IMR-90 (cell line): Measurements from ENCODE around the gene GALK1.

Experiments
- CEBPB ChIP-seq: IDR thresholded peaks from 2 replicates; pipeline ENCODE4 v1.6.1; 2012; ENCODE audit warnings: low read depth, low read length, improper control_type of control experiment
- CTCF ChIP-seq: conservative IDR thresholded peaks from 2 replicates; pipeline ENCODE4 v1.5.1; 2012; ENCODE audit warnings: mild to moderate bottlenecking, low read depth, low read length, improper control_type of control experiment
- MAZ ChIP-seq: IDR thresholded peaks from 2 replicates; pipeline ENCODE4 v1.6.1; 2012; ENCODE audit warnings: low read depth, mild to moderate bottlenecking, low read length, improper control_type of control experiment, moderate library complexity, borderline replicate concordance
- POLR2A ChIP-seq: IDR thresholded peaks from 2 replicates; pipeline ENCODE4 v1.6.1; 2012; ENCODE audit warnings: mild to moderate bottlenecking, low read depth, low read length
- RAD21 ChIP-seq: IDR thresholded peaks from 2 replicates; pipeline ENCODE4 v1.6.1; 2012; ENCODE audit warnings: low read length, improper control_type of control experiment
- SMC3 ChIP-seq: fragments of 150-350 bp; IDR thresholded peaks from 2 replicates; pipeline ENCODE4 v1.6.1; 2016; ENCODE audit warnings: low read depth, mild to moderate bottlenecking, antibody characterized with exemption, low read length, moderate library complexity
- USF2 ChIP-seq: fragments of 150-350 bp; IDR thresholded peaks from 2 replicates; pipeline ENCODE4 v1.6.1; 2017; ENCODE audit warnings: mild to moderate bottlenecking, antibody characterized with exemption, low read length, low read depth

DNA sequence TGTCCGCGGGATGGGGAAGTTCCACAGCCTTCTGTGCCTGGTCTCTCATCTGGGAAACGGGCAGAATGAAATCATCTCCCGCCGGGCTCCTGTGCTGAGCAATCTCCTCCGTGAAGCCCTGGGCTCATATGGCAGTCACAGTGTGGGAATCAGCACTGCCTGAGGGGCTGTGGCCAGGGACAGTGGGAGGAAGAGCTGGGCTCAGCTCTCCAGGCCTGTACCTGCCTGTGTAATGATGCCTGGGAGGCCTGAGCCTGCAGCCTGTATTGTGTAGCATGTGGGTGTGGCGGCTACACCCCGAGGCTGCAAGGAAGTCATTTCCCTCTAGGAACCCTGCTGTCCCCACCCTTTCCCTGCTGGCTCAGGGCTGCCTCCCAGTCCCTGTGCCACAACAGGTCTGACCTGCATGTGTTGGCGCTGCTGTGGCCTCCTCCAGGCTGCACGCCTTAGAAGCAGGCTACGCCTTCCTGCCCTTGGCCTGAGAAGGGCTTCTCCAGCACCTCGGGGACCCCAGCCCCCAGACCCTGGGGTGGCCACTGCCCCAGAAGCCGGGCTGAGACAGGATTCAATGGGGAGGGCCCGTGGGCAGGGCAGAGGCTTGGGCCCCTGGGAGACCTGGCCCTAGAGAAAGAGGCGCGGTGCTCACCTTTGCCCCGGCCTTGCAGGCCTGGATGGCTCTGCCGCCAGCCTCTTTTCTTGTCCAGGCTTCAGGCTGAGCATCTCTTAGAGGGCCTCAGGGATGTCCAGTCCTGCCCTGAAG lies 41.6 kb downstream of the GALK1 start:
- TF ChIP-seq CTCF (no peak), SMC3 (no peak), USF2 (no peak), POLR2A (no peak), RAD21 (no peak), CEBPB (no peak), MAZ (no peak)
